H9 (cell line): ENCODE data around the gene SPATA1. TPM values are rescaled to one million over a fixed set of nuclear protein-coding genes. Genes with fewer than 3 reads are reported as not detected.

Experiments used
- DNase-seq: peaks from one replicate; pipeline ENCODE4 v3.0.0-alpha.2; 2017
- H2AFZ ChIP-seq: one replicate; pipeline ENCODE4 v1.6.1; 2013; ENCODE audit warnings: mild to moderate bottlenecking, low read length, control low read depth, moderate library complexity
- H2AK5ac ChIP-seq: 2 replicates; pipeline ENCODE4 v1.6.1; 2013; ENCODE audit warnings: low read length, control low read depth, mixed read lengths; ENCODE audit not compliant: insufficient read length
- H2BK120ac ChIP-seq: one replicate; pipeline ENCODE4 v1.6.1; 2013; ENCODE audit warnings: low read depth, mild to moderate bottlenecking, low read length, control low read depth, inconsistent platforms; ENCODE audit not compliant: poor library complexity, severe bottlenecking
- H2BK12ac ChIP-seq: 2 replicates; pipeline ENCODE4 v1.6.1; 2013; ENCODE audit warnings: low read length, control low read depth, mixed read lengths, low read depth; ENCODE audit not compliant: insufficient read length
- H2BK15ac ChIP-seq: 2 replicates; pipeline ENCODE4 v1.6.1; 2013; ENCODE audit warnings: low read depth, low read length, control low read depth
- H2BK20ac ChIP-seq: one replicate; pipeline ENCODE4 v1.6.1; 2013; ENCODE audit warnings: low read depth, mild to moderate bottlenecking, low read length, control low read depth, inconsistent platforms; ENCODE audit not compliant: poor library complexity, severe bottlenecking
- H2BK5ac ChIP-seq: 2 replicates; pipeline ENCODE4 v1.6.1; 2013; ENCODE audit warnings: low read length, control low read depth, mixed read lengths; ENCODE audit not compliant: insufficient read length
- H3K14ac ChIP-seq: 2 replicates; pipeline ENCODE4 v1.6.1; 2013; ENCODE audit warnings: low read length, control low read depth; ENCODE audit not compliant: insufficient read depth
- H3K18ac ChIP-seq: 2 replicates; pipeline ENCODE4 v1.6.1; 2013; ENCODE audit warnings: low read depth, mild to moderate bottlenecking, mixed read lengths, low read length, control low read depth; ENCODE audit not compliant: insufficient read length
- H3K23ac ChIP-seq: 2 replicates; pipeline ENCODE4 v1.6.1; 2013; ENCODE audit warnings: low read length, control low read depth, mixed read lengths, low read depth; ENCODE audit not compliant: insufficient read length
- H3K23me2 ChIP-seq: 2 replicates; pipeline ENCODE4 v1.6.1; 2013; ENCODE audit warnings: low read depth, mild to moderate bottlenecking, mixed read lengths, low read length, control low read depth; ENCODE audit not compliant: insufficient read length, poor library complexity, severe bottlenecking
- H3K27ac ChIP-seq: 2 replicates; pipeline ENCODE4 v1.5.1; 2013; ENCODE audit warnings: low read length, control low read depth, mixed read lengths, low read depth; ENCODE audit not compliant: insufficient read length
- H3K27me3 ChIP-seq: 2 replicates; pipeline ENCODE4 v1.6.1; 2013; ENCODE audit warnings: low read length, control low read depth, inconsistent platforms; ENCODE audit not compliant: insufficient read depth
- H3K4ac ChIP-seq: 2 replicates; pipeline ENCODE4 v1.6.1; 2013; ENCODE audit warnings: low read depth, mild to moderate bottlenecking, control low read depth, inconsistent platforms, low read length, moderate library complexity
- H3K4me1 ChIP-seq: 2 replicates; pipeline ENCODE4 v1.6.1; 2013; ENCODE audit warnings: low read length, control low read depth, inconsistent platforms; ENCODE audit not compliant: insufficient read depth
- H3K4me2 ChIP-seq: 2 replicates; pipeline ENCODE4 v1.6.1; 2013; ENCODE audit warnings: low read length, control low read depth, mixed read lengths; ENCODE audit not compliant: insufficient read length, insufficient read depth
- H3K56ac ChIP-seq: 2 replicates; pipeline ENCODE4 v1.6.1; 2013; ENCODE audit warnings: low read depth, mild to moderate bottlenecking, mixed read lengths, low read length, control low read depth; ENCODE audit not compliant: insufficient read length
- H3K79me1 ChIP-seq: 2 replicates; pipeline ENCODE4 v1.6.1; 2013; ENCODE audit warnings: low read depth, mild to moderate bottlenecking, moderate library complexity, low read length, control low read depth, inconsistent platforms; ENCODE audit not compliant: insufficient read depth, poor library complexity, severe bottlenecking
- H3K79me2 ChIP-seq: 2 replicates; pipeline ENCODE4 v1.6.1; 2013; ENCODE audit warnings: low read length, control low read depth, inconsistent platforms; ENCODE audit not compliant: insufficient read depth
- H3K9ac ChIP-seq: 2 replicates; pipeline ENCODE4 v1.6.1; 2013; ENCODE audit warnings: low read length, control low read depth, mixed read lengths; ENCODE audit not compliant: insufficient read length; ENCODE audit errors: extremely low read depth
- H3K9me3 ChIP-seq: one replicate; pipeline ENCODE4 v1.6.1; 2013; ENCODE audit warnings: low read depth, low read length, inconsistent platforms; ENCODE audit not compliant: control insufficient read depth
- H3T11ph ChIP-seq: one replicate; pipeline ENCODE4 v1.6.1; 2013; ENCODE audit warnings: mild to moderate bottlenecking, low read length, control low read depth, inconsistent platforms
- H4K20me1 ChIP-seq: one replicate; pipeline ENCODE4 v1.6.1; 2013; ENCODE audit not compliant: control insufficient read depth, insufficient read length, insufficient read depth
- H4K5ac ChIP-seq: 2 replicates; pipeline ENCODE4 v1.6.1; 2013; ENCODE audit warnings: low read depth, mild to moderate bottlenecking, mixed read lengths, low read length, control low read depth; ENCODE audit not compliant: insufficient read length
- H4K8ac ChIP-seq: replicated peaks from 2 replicates; pipeline ENCODE4 v1.6.1; 2013; ENCODE audit warnings: low read length, control low read depth, mixed read lengths, low read depth; ENCODE audit not compliant: insufficient read length
- H4K91ac ChIP-seq: 2 replicates; pipeline ENCODE4 v1.6.1; 2013; ENCODE audit warnings: low read depth, mild to moderate bottlenecking, moderate library complexity, mixed read lengths, low read length, control low read depth; ENCODE audit not compliant: insufficient read length
- H3K27ac Mint-ChIP-seq, 3 experiments: 2 replicates in 2 of 3; 3 replicates in 1 of 3; pipeline ENCODE4 v1.8.0; 2020 to 2021; ENCODE audit warnings: mixed read lengths in 3 of 3, mild to moderate bottlenecking in 1 of 3, moderate library complexity in 1 of 3
- H3K27me3 Mint-ChIP-seq: 2 replicates; pipeline ENCODE4 v1.8.0; 2021; ENCODE audit warnings: low read depth, mild to moderate bottlenecking, moderate library complexity, mixed read lengths
- H3K36me3 Mint-ChIP-seq, 3 experiments: 2 replicates in 2 of 3; 3 replicates in 1 of 3; pipeline ENCODE4 v1.8.0; 2020 to 2021; ENCODE audit warnings: low read depth in 3 of 3, mixed read lengths in 3 of 3; ENCODE audit not compliant: insufficient read depth in 1 of 3
- H3K4me1 Mint-ChIP-seq, 2 experiments: 2 replicates each; pipeline ENCODE4 v1.8.0; 2020; ENCODE audit warnings: mixed read lengths in 2 of 2
- H3K4me3 Mint-ChIP-seq, 2 experiments: 2 replicates in 1 of 2; 3 replicates in 1 of 2; pipeline ENCODE4 v1.8.0; 2020 to 2021; ENCODE audit warnings: mild to moderate bottlenecking in 2 of 2, mixed read lengths in 2 of 2, moderate library complexity in 1 of 2
- H3K9me3 Mint-ChIP-seq, 2 experiments: 2 replicates in 1 of 2; 3 replicates in 1 of 2; pipeline ENCODE4 v1.8.0; 2020; ENCODE audit warnings: mild to moderate bottlenecking in 2 of 2, mixed read lengths in 2 of 2, moderate library complexity in 1 of 2
- WGBS: extraction: QIAGEN DNeasy Blood & Tissue Kit; methylation state at CpG from one replicate; pipeline ENCODE4 v1.1.7; 2013; ENCODE audit warnings: missing lambda C conversion rate, low lambda C conversion rate, mixed read lengths; ENCODE audit not compliant: insufficient read length; ENCODE audit errors: extremely low coverage; 5-methylcytosine and 5-hydroxymethylcytosine counted together
- total RNA-seq: library from RNA; stranded (reverse); gene quantifications from 2 replicates; pipeline ENCODE4 v1.2.1, GENCODE V29; 2021
- TF ChIP-seq, protein P1 (sequence below): fragments of 200-600 bp; sonication (generic); conservative IDR thresholded peaks from 3 replicates; pipeline ENCODE4 v1.8.0; 2021; ENCODE audit warnings: antibody characterized with exemption, mild to moderate bottlenecking

Gene SPATA1
- total RNA-seq, 1 experiment from 2014 or later, result not detected

DNA sequence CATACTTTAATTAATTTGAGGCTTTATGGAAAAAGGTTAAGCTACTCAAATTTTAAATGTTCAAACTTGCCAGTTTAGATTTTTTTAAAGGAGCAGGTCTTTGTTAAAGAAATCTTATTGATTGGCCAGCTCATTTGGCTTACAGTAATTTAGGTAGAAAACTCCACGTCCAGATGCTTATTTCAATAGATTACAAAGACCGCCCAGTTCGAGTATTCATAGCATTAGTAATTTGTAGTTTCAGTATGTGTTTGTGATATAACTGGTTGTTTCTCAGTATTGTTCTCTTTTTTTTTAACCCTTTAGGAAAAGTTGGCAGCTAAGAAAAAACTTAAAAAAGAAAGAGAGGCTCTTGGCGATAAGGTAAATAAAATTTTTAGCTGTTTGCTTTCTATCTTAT is 25.5 kb upstream of the SPATA1 start:
- Histone ChIP-seq H3K9me3 (no peaks in the 10 kb centered on the region), H3K18ac (no peak overlapping the region), H3K14ac (no peak overlapping the region), H2AK5ac (no peak overlapping the region), H4K5ac (no peak overlapping the region), H4K8ac (no peak overlapping the region), H3K27me3 (no peaks in the 10 kb centered on the region; the same call in 1 of the 2 replicates), H2BK20ac (no peak overlapping the region), H3K56ac (no peak overlapping the region), H3T11ph (no peak overlapping the region), H2BK120ac (no peak overlapping the region), H3K27ac (no peak overlapping the region), H3K4ac (no peak overlapping the region), H3K23me2 (no peaks in the 10 kb centered on the region), H4K91ac (no peak overlapping the region), H3K4me2 (peak overlapping the region; percentile 66), H2BK15ac (no peak overlapping the region), H3K79me2 (peaks cover 3% of the 10 kb centered on the region; the same call in 1 of the 2 replicates), H2BK5ac (no peak overlapping the region), H3K4me1 (no peaks in the 10 kb centered on the region), H2BK12ac (no peak overlapping the region), H2AFZ (no peak overlapping the region), H3K9ac (no peak overlapping the region), H4K20me1 (no peaks in the 10 kb centered on the region), H3K23ac (no peak overlapping the region), H3K79me1 (peaks cover 2% of the 10 kb centered on the region)
- TF ChIP-seq, protein P1, sequence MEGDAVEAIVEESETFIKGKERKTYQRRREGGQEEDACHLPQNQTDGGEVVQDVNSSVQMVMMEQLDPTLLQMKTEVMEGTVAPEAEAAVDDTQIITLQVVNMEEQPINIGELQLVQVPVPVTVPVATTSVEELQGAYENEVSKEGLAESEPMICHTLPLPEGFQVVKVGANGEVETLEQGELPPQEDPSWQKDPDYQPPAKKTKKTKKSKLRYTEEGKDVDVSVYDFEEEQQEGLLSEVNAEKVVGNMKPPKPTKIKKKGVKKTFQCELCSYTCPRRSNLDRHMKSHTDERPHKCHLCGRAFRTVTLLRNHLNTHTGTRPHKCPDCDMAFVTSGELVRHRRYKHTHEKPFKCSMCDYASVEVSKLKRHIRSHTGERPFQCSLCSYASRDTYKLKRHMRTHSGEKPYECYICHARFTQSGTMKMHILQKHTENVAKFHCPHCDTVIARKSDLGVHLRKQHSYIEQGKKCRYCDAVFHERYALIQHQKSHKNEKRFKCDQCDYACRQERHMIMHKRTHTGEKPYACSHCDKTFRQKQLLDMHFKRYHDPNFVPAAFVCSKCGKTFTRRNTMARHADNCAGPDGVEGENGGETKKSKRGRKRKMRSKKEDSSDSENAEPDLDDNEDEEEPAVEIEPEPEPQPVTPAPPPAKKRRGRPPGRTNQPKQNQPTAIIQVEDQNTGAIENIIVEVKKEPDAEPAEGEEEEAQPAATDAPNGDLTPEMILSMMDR, result no peak
- DNase-seq, result no peak
- H3K36me3 Mint-ChIP-seq, result peaks cover 29 to 50% (median 48%) of the 10 kb centered on the region in 3 experiments
- H3K9me3 Mint-ChIP-seq, result peaks cover 15 to 16% of the 10 kb centered on the region in 2 experiments
- H3K4me3 Mint-ChIP-seq, result peak overlapping the region in 1 of 2 experiments; percentile 29; a peak in 3 of 5 replicates
- no CpG with 5 or more reads among the region's 4 CpGs for WGBS
- no peak overlapping the region for H3K27ac Mint-ChIP-seq
- H3K27me3 Mint-ChIP-seq, result peaks cover 35% of the 10 kb centered on the region
- peaks cover 4 to 7% of the 10 kb centered on the region in 2 experiments for H3K4me1 Mint-ChIP-seq
